Mesodermal cell (in vitro differentiated cells): ENCODE results near the gene PRSS38.
A peak's percentile ranks its signal among the peaks of the same experiment; 100 is the strongest.

Experiments used
- H3K27ac ChIP-seq: 2 replicates; pipeline ENCODE4 v1.7.0; 2013; ENCODE audit warnings: mild to moderate bottlenecking, low read depth, low read length, moderate library complexity; ENCODE audit not compliant: severe bottlenecking
- H3K36me3 ChIP-seq: 2 replicates; pipeline ENCODE4 v1.7.1; 2013; ENCODE audit warnings: mild to moderate bottlenecking, low read length, moderate library complexity; ENCODE audit not compliant: control insufficient read depth, insufficient read depth
- H3K4me1 ChIP-seq: one replicate; pipeline ENCODE4 v1.7.1; 2013; ENCODE audit warnings: mild to moderate bottlenecking, low read length; ENCODE audit not compliant: insufficient read depth, control insufficient read depth, poor library complexity, severe bottlenecking
- H3K4me3 ChIP-seq: 2 replicates; pipeline ENCODE4 v1.7.0; 2013; ENCODE audit warnings: low read length, control low read depth, mild to moderate bottlenecking; ENCODE audit not compliant: insufficient read depth, poor library complexity, severe bottlenecking; ENCODE audit errors: extremely low read depth
- H3K9me3 ChIP-seq: 2 replicates; pipeline ENCODE4 v1.7.1; 2013; ENCODE audit warnings: mild to moderate bottlenecking, low read length, moderate library complexity; ENCODE audit not compliant: control insufficient read depth
- WGBS, 2 experiments: methylation state at CpG; one replicate each; pipeline ENCODE4 v1.1.5; 2013; ENCODE audit warnings: missing lambda C conversion rate in 2 of 2; ENCODE audit not compliant: insufficient coverage in 2 of 2; 5-methylcytosine and 5-hydroxymethylcytosine counted together

The PRSS38 gene

DNA sequence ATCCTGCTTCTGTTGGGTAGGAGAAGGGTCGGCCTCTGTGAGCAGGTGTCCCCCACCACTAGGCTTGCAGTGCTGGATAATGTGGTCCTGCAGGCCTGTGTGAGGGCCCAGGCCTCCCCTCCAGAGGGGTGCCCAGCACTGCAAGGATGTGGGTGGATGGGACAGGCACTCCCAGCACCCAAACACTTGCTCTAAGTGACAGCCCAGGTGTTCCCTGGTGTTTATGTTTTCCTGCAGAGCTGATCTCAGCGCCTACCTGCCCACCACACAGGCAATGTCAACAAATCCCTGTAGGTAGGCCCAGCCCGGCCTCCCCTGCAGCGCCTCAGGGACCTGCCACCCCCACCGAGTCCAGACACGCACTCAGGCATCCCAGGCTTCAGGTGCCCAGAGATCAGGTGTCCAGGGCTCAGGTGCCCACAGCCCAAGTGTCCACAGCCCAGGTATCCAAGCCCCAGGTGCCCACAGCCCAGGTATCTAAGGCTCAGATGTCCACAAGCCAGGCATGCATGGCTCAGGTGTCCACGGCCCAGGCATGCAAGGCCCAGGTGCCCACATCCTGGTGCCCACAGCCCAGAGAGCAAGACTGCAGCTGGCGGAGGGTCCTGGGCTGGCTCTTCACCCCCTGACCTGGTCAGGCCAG lies 73.0 kb downstream of the PRSS38 start:
- Histone ChIP-seq H3K36me3 (no peaks in the 10 kb centered on the region), H3K27ac (no peak overlapping the region), H3K9me3 (no peaks in the 10 kb centered on the region), H3K4me3 (no peak overlapping the region), H3K4me1 (peaks cover 35% of the 10 kb centered on the region)
- 88 to 94% methylated on average over 8 of the region's 8 CpGs for WGBS, 2 experiments

DNA sequence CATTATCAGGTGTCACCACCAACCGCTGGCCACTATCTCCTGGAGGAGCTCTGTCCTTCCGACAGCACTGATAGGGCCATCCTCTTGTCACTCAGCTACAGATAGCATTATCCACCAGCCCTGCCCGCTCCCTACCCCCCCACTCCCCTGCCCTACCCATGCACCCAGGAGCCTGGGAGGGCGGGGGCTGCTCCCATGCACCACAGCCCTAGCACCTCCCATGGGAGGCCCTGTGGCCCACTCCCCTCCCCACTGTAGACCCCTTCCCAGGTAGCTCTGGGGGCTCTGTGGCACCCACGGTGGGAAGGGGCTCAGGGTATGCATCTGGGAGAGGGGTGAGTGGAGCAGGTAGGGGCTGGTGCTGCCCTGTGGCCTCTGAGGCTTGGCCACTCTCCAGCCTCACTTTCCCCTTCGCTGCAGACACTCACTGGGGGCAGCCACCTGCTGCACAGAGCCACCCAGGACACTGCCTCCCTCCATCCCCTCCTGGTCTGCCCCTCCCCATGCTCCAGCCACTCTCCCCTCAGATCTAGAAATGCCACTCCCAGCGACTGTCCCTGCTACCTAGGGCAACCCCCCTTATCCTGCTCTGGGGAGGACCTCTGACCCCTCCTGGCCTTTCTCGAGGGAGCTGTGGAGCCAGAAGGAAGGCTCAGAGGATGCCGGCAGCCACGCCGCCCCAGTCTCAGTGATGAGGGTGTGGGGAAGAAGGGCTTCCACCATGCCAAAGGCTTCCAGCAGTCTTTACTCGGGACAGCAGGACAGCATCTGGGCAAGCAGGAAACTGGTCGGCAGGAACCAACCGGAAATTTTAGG lies 73.8 kb downstream of the PRSS38 start:
- H3K4me3 ChIP-seq = no peak overlapping the region
- H3K36me3 ChIP-seq = no peaks in the 10 kb centered on the region
- no peaks in the 10 kb centered on the region for H3K9me3 ChIP-seq
- WGBS, 2 experiments = 77 to 88% methylated on average over 9 to 12 of the region's 14 CpGs
- H3K27ac ChIP-seq = no peak overlapping the region
- H3K4me1 ChIP-seq = peaks cover 38% of the 10 kb centered on the region

DNA sequence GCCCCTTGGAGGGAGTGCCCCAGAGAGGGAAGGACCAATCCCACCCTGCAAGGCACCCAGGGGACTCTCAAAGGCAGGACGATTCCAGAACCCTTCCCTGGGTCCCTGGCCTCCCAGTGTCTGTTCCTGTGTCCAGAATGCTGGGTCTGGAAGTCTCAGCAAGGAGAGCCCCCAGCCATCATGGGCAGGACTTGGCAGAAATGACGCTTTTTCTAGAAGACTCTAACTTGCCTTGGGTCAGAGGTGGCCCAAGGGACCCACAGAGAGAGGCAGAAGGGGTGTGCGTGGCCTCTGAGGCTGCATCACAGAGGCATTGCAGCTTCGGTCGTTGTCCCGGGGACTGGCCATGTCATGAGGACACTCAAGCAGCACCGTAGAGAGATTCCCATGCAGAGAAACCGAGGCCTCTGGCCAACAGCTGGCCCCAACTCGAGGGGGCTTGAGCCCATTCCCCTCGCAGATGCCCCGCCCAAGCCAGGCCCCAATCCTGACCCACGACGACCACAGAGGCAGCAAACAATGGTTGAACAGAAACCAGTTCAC lies 74.5 kb downstream of the PRSS38 start:
- WGBS, 2 experiments = 91 to 92% methylated on average over 10 to 13 of the region's 13 CpGs
- Histone ChIP-seq H3K4me1 (peaks cover 44% of the 10 kb centered on the region), H3K9me3 (no peaks in the 10 kb centered on the region), H3K4me3 (no peak overlapping the region), H3K36me3 (no peaks in the 10 kb centered on the region), H3K27ac (no peak overlapping the region)

DNA sequence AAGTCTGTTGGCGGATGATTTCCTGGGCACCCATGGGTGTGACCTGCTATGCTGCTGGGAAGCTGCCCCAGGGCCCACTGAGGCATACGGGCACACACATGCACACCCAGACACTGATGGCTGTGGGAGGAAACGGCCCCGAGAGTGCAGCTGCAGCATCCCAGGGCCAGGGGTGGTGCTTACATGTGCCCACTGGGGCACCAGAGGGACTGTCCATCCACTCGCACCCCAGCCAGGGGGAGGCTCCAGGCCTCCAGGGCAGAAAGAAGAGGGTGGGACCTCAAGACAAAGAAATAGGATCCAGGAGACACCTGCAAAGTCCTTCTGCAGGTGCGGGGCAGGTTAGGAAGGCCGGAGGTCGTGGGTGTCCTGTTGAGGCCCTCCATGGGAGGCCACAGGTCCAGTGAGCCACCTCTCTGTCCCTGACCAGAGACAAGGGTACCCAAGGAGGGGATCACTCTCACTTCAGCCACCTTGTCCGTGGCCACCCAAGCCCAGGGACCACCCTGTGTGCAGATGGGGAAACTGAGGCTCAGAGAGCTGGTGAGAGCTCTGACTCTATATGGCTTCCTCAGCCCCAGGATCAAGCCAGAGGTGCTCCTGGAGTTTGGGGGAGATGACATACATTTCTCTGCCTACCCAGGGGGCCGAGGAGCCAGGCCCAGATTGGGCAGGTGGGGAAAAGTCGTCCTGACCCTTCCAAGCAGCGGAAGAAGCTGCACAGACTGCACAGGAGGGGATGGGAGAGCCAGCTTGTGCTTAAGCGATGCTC lies 75.2 kb downstream of the PRSS38 start:
- H3K4me1 ChIP-seq = peaks cover 42% of the 10 kb centered on the region
- 94 to 97% methylated on average over 12 of the region's 13 CpGs for WGBS, 2 experiments
- no peaks in the 10 kb centered on the region for H3K36me3 ChIP-seq
- no peak overlapping the region for H3K27ac ChIP-seq
- no peak overlapping the region for H3K4me3 ChIP-seq
- no peaks in the 10 kb centered on the region for H3K9me3 ChIP-seq

DNA sequence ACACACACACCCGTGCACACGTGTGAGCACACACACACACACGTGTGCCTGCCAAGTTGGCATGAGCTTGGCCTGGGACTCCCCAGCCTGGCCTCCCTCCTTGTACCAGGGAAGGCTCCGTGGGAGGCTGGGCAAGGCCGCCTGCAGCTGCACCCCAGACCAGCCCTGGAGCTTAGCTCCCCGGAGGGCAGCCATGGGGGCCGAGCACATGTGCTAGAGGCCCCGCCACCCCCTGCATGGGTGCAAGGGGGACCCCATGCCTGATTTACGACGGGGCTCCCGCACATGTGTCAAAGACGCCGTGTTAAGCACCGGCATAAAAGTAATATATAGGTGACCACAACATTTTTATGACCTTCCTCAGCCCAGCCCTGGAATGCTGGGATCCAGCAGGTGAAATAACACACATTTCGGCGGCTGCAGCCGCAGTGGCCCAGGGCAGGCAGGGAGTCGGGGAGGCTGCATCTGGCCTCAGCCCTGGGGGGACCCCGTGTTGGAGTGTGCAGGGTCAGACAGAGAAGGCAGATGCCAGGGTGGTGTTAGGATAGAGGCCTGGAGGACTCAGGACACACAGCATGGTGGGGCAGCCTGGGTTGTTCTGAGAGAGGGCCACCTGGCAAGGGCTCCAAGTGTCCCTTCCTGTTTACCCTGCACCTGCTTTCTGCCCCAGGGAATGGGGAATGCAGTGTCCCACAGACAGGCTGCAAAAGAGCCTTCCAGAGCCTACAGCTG lies 75.9 kb downstream of the PRSS38 start:
- peaks cover 42% of the 10 kb centered on the region for H3K4me1 ChIP-seq
- no peak overlapping the region for H3K27ac ChIP-seq
- WGBS, 2 experiments = 89 to 91% methylated on average over 13 to 15 of the region's 19 CpGs
- H3K9me3 ChIP-seq = no peaks in the 10 kb centered on the region
- no peaks in the 10 kb centered on the region for H3K36me3 ChIP-seq
- H3K4me3 ChIP-seq = no peak overlapping the region

DNA sequence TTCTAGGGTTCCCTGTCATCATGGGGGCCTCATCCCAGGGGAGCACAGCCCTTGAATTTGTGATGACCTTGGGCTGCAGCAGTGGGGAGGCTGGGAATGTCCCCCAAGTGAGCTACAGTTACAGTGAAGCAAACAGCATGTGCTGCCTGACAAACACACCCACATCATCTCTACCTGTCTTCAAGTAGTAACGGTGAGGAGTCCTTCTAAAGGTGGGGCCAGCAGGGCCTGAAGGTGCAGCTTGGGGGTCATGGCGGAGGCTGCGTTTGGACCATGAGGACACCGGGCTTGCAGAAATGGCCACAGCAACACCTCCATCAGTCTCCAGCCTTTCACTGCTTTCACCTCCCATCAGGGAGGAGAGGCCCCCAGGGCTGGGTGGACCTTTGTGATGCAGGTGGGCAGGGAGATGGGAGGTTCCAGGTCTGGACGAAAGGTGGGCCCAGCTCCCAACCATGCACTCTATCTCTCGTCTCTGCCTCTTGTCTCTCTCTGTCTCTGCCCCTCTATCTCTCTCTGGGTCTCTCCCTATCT lies 76.5 kb downstream of the PRSS38 start:
- peaks cover 37% of the 10 kb centered on the region for H3K4me1 ChIP-seq
- no peaks in the 10 kb centered on the region for H3K36me3 ChIP-seq
- 94 to 100% methylated on average over 2 to 4 of the region's 6 CpGs for WGBS, 2 experiments
- no peak overlapping the region for H3K4me3 ChIP-seq
- no peaks in the 10 kb centered on the region for H3K9me3 ChIP-seq
- H3K27ac ChIP-seq = no peak overlapping the region

DNA sequence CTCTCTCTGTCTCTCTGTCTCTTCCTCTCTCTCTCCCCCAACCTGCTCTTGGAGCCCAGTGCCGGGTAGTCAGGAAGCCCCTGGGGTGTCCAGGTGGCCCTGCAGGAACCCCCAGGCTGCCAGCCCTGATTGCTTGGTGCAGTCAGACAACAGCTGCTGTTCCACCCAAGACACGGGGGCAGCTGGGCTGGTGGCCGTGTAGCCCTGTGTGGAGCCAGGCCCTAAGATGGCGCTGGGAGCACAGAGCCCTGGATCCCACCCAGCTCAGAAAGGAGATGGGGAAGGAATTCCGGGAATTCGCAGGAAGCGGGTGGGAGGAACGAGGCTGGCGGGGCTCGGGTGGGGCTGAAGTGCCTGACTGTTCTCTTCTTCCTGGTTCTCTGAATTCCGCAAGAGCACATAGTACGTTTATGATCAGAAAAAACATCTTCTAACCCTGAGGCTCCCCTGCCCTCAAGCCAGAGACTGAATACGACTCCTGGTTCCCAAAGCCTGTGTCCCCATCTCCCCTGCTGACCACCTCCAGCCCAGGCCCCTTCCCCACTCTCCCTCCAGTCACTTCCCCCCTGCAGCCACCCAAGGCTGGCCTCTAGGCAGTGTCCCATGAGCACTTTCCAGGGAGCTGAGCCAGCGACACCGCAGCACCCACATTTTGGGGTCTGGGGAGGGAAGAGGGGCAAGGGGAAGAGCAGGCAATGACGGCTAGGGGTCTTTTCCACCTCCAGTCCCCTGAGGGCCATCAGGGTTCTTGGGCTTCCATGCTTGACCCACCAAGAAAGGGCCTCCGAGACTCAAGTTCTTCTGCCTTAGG lies 77.2 kb downstream of the PRSS38 start:
- no peaks in the 10 kb centered on the region for H3K36me3 ChIP-seq
- H3K4me3 ChIP-seq = no peak overlapping the region
- peak overlapping the region; percentile 45 for H3K27ac ChIP-seq
- WGBS, 2 experiments = 71% methylated on average over 13 to 14 of the region's 17 CpGs
- no peaks in the 10 kb centered on the region for H3K9me3 ChIP-seq
- peaks cover 35% of the 10 kb centered on the region for H3K4me1 ChIP-seq

DNA sequence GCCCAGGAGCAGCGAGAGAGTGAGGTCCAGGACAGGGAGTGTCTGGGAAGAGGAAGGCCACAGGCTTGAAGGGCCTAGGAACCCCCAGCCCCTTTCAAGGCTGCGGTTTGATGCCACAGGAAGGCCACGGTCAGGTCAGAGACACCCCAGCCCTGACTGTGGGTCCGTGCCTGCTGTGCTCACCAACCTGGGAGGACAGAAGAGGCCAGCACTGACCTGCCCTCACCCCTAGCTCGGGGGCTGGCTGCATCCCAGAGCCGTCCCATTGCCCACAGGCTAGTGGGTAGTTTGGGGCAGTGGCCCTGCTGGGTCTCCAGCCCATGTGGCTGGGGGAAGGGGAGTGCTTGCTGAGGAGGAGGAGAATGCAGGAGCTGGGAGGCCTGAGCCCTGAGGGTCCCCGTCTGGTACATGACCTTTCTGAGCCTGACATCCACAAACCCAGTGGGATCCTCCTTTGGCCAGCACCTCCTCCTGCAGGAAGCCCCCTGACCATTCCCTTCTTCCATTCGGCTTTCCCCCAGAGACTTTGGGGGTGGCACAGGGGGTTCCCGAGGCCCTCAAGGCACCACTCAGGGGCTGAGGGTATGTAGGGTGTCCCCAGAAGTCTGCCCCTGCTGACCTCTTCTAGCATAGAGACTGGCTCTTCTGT lies 77.9 kb downstream of the PRSS38 start:
- no peaks in the 10 kb centered on the region for H3K36me3 ChIP-seq
- H3K9me3 ChIP-seq = no peaks in the 10 kb centered on the region
- peak overlapping the region; percentile 45 for H3K27ac ChIP-seq
- 91 to 92% methylated on average over 4 to 6 of the region's 9 CpGs for WGBS, 2 experiments
- H3K4me1 ChIP-seq = peaks cover 32% of the 10 kb centered on the region
- H3K4me3 ChIP-seq = no peak overlapping the region

DNA sequence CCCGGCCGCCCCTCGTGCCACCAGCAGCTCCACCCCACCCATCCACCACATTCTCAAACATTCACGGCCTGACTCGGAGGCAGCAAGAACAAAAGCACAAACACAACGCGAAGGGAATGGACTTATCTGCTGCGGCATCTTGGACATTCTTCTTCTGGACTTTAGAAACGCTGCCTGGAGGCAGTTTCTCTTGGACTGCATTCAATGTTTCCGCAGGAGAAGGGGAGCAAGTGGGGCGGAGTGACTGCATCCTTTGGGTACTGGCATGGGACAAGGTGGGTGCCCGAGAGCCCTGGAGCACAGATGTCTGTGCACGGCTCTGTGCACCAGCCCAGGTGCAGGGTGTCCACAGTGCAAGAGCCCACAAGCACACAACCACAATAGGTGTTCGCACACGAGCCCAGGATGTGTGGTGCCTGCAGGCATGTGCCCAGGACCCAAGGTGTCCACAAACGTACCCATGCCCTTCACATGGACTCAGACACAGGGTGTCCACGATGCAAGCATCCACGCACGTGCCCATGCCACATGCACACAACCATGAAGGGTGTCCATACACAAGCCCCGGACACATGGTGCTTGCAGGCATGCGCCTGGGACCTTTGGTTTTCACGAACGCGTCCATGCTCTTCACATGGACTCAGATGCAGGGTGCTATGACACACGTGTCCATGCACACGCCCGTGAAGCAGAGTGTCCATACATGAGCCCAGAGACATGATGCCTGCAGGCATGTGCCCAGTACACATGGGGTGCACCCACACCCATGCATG lies 78.7 kb downstream of the PRSS38 start:
- H3K9me3 ChIP-seq = no peaks in the 10 kb centered on the region
- no peaks in the 10 kb centered on the region for H3K36me3 ChIP-seq
- H3K4me3 ChIP-seq = no peak overlapping the region
- WGBS, 2 experiments = 92 to 96% methylated on average over 24 to 27 of the region's 27 CpGs
- H3K4me1 ChIP-seq = peaks cover 32% of the 10 kb centered on the region
- H3K27ac ChIP-seq = no peak overlapping the region
